ENCODE results near the gene RDH5. TPM values are rescaled to one million over a fixed set of nuclear protein-coding genes. Genes with fewer than 3 reads are reported as not detected.

Gene RDH5
- total RNA-seq, 1 donor from 2014 or later: 16.5 TPM

- H3K27ac Mint-ChIP-seq: no peak overlapping the region
- ChIA-PET CTCF (interaction anchor here (1.5 kb wide), 1 partner anchor 10 kb away, joined by 5 read pairs; no protein-coding TSS in a partner anchor), POLR2A (no interaction called here)
- no peak for TF ChIP-seq CTCF (IDR thresholded peaks at IDR 0.05)
- H3K4me3 Mint-ChIP-seq: no peak overlapping the region
- no peaks in the 10 kb centered on the region for H3K4me1 Mint-ChIP-seq
- no peaks in the 10 kb centered on the region for H3K36me3 Mint-ChIP-seq (ENCODE audit: low read depth)
- DNase-seq: no peak
- no peaks in the 10 kb centered on the region for H3K9me3 Mint-ChIP-seq
- ATAC-seq (ENCODE audit: low read depth): no peak
- intact Hi-C loops (cut with micrococcal nuclease): no loop called here
- H3K27me3 Mint-ChIP-seq: peaks cover 11% of the 10 kb centered on the region
These were observed 24.1 kb upstream of the RDH5 start for GRCh38 chr12:55696141-55696540.

GRCh38 chr12:55696796-55697462 lies 23.3 kb upstream of the RDH5 start:
- POLR2A ChIA-PET: no interaction called here
- Mint-ChIP-seq H3K4me3 (no peak overlapping the region), H3K27ac (no peak overlapping the region), H3K4me1 (no peaks in the 10 kb centered on the region), H3K36me3 (ENCODE audit: low read depth) (no peaks in the 10 kb centered on the region), H3K9me3 (no peaks in the 10 kb centered on the region), H3K27me3 (peaks cover 11% of the 10 kb centered on the region)
- CTCF ChIA-PET: no interaction called here
- DNase-seq (no peak), ATAC-seq (ENCODE audit: low read depth) (no peak)
- no peak for TF ChIP-seq CTCF (IDR thresholded peaks at IDR 0.05)
- intact Hi-C loops (cut with micrococcal nuclease): no loop called here

GRCh38 chr12:55697686-55698085 lies 22.5 kb upstream of the RDH5 start:
- H3K4me1 Mint-ChIP-seq: no peaks in the 10 kb centered on the region
- H3K4me3 Mint-ChIP-seq: no peak overlapping the region
- POLR2A ChIA-PET: no interaction called here
- intact Hi-C loops (cut with micrococcal nuclease): no loop called here
- no peak overlapping the region for H3K27ac Mint-ChIP-seq
- H3K9me3 Mint-ChIP-seq: no peaks in the 10 kb centered on the region
- H3K27me3 Mint-ChIP-seq: peaks cover 11% of the 10 kb centered on the region
- H3K36me3 Mint-ChIP-seq (ENCODE audit: low read depth): no peaks in the 10 kb centered on the region
- CTCF ChIA-PET: no interaction called here
- no peak for ATAC-seq (ENCODE audit: low read depth)
- DNase-seq: no peak
- TF ChIP-seq CTCF (IDR thresholded peaks at IDR 0.05): no peak

GRCh38 chr12:55698241-55698955 lies 21.8 kb upstream of the RDH5 start:
- H3K9me3 Mint-ChIP-seq: no peaks in the 10 kb centered on the region

More at GRCh38 chr12:55698241-55698955, 21.8 kb upstream of the RDH5 start:
- DNase-seq (no peak), ATAC-seq (ENCODE audit: low read depth) (no peak)
- no peak for TF ChIP-seq CTCF (IDR thresholded peaks at IDR 0.05)
- ChIA-PET CTCF (no interaction called here), POLR2A (no interaction called here)
- Mint-ChIP-seq H3K4me1 (no peaks in the 10 kb centered on the region), H3K4me3 (no peak overlapping the region), H3K36me3 (ENCODE audit: low read depth) (no peaks in the 10 kb centered on the region), H3K27me3 (peaks cover 11% of the 10 kb centered on the region), H3K27ac (no peak overlapping the region)
- intact Hi-C loops (cut with micrococcal nuclease): no loop called here
